ENCODE results near the gene DUSP9.

DNA sequence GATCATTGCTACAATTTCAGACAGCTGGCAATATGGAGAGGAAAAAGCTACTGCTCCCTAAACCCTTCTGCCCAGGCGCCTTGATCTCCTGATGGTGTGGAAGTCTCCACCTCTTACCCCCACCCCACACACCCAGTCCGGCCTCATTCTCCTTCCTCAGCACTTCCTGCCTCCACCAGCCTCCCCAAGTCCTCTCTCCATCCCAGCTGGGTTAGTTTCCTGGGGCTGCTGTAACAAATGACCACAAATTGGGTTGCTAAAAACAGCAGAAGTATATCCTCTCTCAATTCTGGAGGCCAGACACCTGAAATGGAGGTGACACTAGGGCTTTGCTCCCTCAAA, 47.0 kb upstream of the DUSP9 start:
- TF ChIP-seq ARNTL (CRISPR knock-in tag; IDR thresholded peaks at IDR 0.05; ENCODE audit: borderline replicate concordance, low read depth): no peak
- TF ChIP-seq, protein P1, sequence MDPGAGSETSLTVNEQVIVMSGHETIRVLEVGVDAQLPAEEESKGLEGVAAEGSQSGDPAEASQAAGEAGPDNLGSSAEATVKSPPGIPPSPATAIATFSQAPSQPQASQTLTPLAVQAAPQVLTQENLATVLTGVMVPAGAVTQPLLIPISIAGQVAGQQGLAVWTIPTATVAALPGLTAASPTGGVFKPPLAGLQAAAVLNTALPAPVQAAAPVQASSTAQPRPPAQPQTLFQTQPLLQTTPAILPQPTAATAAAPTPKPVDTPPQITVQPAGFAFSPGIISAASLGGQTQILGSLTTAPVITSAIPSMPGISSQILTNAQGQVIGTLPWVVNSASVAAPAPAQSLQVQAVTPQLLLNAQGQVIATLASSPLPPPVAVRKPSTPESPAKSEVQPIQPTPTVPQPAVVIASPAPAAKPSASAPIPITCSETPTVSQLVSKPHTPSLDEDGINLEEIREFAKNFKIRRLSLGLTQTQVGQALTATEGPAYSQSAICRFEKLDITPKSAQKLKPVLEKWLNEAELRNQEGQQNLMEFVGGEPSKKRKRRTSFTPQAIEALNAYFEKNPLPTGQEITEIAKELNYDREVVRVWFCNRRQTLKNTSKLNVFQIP (CRISPR knock-in tag; IDR thresholded peaks at IDR 0.05; ENCODE audit: borderline replicate concordance, low read depth): no peak
- no peak for TF ChIP-seq ZFP3 (CRISPR knock-in tag; IDR thresholded peaks at IDR 0.05)
- no peak for TF ChIP-seq ZFP30 (CRISPR knock-in tag; IDR thresholded peaks at IDR 0.05)
- TF ChIP-seq, protein P2, sequence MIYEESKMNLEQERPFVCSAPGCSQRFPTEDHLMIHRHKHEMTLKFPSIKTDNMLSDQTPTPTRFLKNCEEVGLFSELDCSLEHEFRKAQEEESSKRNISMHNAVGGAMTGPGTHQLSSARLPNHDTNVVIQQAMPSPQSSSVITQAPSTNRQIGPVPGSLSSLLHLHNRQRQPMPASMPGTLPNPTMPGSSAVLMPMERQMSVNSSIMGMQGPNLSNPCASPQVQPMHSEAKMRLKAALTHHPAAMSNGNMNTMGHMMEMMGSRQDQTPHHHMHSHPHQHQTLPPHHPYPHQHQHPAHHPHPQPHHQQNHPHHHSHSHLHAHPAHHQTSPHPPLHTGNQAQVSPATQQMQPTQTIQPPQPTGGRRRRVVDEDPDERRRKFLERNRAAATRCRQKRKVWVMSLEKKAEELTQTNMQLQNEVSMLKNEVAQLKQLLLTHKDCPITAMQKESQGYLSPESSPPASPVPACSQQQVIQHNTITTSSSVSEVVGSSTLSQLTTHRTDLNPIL (CRISPR knock-in tag; IDR thresholded peaks at IDR 0.05; ENCODE audit: low read depth): no peak
- no peak for TF ChIP-seq GLIS3 (CRISPR knock-in tag; IDR thresholded peaks at IDR 0.05)

All from SK-N-SH treated with all-trans-retinoic acid at 6 μM for 48 hours (cell line).